Activated B cell treated with CpG ODN at 0.5 μM for 24 hours (primary cell): ENCODE data around the gene CDK14. TPM values are rescaled to one million over a fixed set of nuclear protein-coding genes. Genes with fewer than 3 reads are reported as not detected.

Experiments
- ATAC-seq: fragments of 200-7000 bp; cut with Tn5 transposase; one replicate; pipeline ENCODE4 v1.10.0; 2021; ENCODE audit warnings: low read depth, mild to moderate bottlenecking, moderate library complexity
- CTCF ChIA-PET: fragments of 350-600 bp; sonication (Branson Sonifier 250); formaldehyde crosslinking; loops from one replicate; lab custom pipeline; 2021; ENCODE audit warnings: antibody characterized with exemption; lab: Charles Lee
- POLR2A ChIA-PET: fragments of 350-600 bp; sonication (Branson Sonifier 250); formaldehyde crosslinking; loops from one replicate; lab custom pipeline; 2021; ENCODE audit warnings: antibody characterized with exemption; lab: Charles Lee
- DNase-seq: peaks from one replicate; pipeline ENCODE4 v3.0.0; 2022
- H3K27ac Mint-ChIP-seq: one replicate; pipeline ENCODE4 v1.8.0; 2020; ENCODE audit warnings: mixed read lengths
- H3K27me3 Mint-ChIP-seq: one replicate; pipeline ENCODE4 v1.8.0; 2021; ENCODE audit warnings: mixed read lengths
- H3K36me3 Mint-ChIP-seq: one replicate; pipeline ENCODE4 v1.8.0; 2021; ENCODE audit warnings: low read depth, mixed read lengths
- H3K4me1 Mint-ChIP-seq: one replicate; pipeline ENCODE4 v1.8.0; 2021; ENCODE audit warnings: mixed read lengths
- H3K4me3 Mint-ChIP-seq: one replicate; pipeline ENCODE4 v1.8.0; 2020; ENCODE audit warnings: mild to moderate bottlenecking, mixed read lengths
- H3K9me3 Mint-ChIP-seq: one replicate; pipeline ENCODE4 v1.8.0; 2020; ENCODE audit warnings: mixed read lengths
- CTCF ChIP-seq: fragments of 200-600 bp; IDR thresholded peaks from one replicate; pipeline ENCODE4 v1.8.0; 2022; ENCODE audit warnings: antibody characterized with exemption, mild to moderate bottlenecking
- intact Hi-C: fragments of 100-400 bp; cut with micrococcal nuclease; formaldehyde crosslinking; loops from one replicate; pipeline ENCODE4 v1.15.1; 2024
- total RNA-seq: library from RNA; stranded (reverse); gene quantifications from 2 replicates; pipeline ENCODE4 v1.2.3, GENCODE V29; 2022

CDK14 gene
- total RNA-seq, 1 donor from 2014 or later, result 140 TPM

GRCh38 chr7:90889210-90889609 is 293.1 kb downstream of the CDK14 start:
- no peak for ATAC-seq
- H3K27me3 Mint-ChIP-seq, result no peaks in the 10 kb centered on the region
- H3K4me1 Mint-ChIP-seq, result peaks cover 52% of the 10 kb centered on the region
- no peaks in the 10 kb centered on the region for H3K9me3 Mint-ChIP-seq
- no peak overlapping the region for H3K27ac Mint-ChIP-seq
- ChIA-PET POLR2A (no interaction called here), CTCF (no interaction called here)
- peaks cover 13% of the 10 kb centered on the region for H3K36me3 Mint-ChIP-seq
- no peak for TF ChIP-seq CTCF
- intact Hi-C loops, result no loop called here
- DNase-seq, result no peak
- no peak overlapping the region for H3K4me3 Mint-ChIP-seq

GRCh38 chr7:90889644-90890043 is 293.5 kb downstream of the CDK14 start:
- TF ChIP-seq CTCF, result no peak
- H3K4me1 Mint-ChIP-seq, result peaks cover 54% of the 10 kb centered on the region
- intact Hi-C loops, result loop anchor here (2.0 to 5.0 kb wide), 3 partner anchors 15 to 182 kb away; no protein-coding TSS in a partner anchor
- H3K27me3 Mint-ChIP-seq, result no peaks in the 10 kb centered on the region
- peaks cover 13% of the 10 kb centered on the region for H3K36me3 Mint-ChIP-seq
- POLR2A ChIA-PET, result no interaction called here
- ATAC-seq (no peak), DNase-seq (no peak)
- no peaks in the 10 kb centered on the region for H3K9me3 Mint-ChIP-seq
- H3K4me3 Mint-ChIP-seq, result no peak overlapping the region
- no peak overlapping the region for H3K27ac Mint-ChIP-seq
- CTCF ChIA-PET, result no interaction called here

GRCh38 chr7:90891529-90891928 is 295.4 kb downstream of the CDK14 start:
- DNase-seq, result no peak
- ATAC-seq, result no peak
- peaks cover 49% of the 10 kb centered on the region for H3K4me1 Mint-ChIP-seq
- H3K27me3 Mint-ChIP-seq, result no peaks in the 10 kb centered on the region
- POLR2A ChIA-PET, result no interaction called here
- CTCF ChIA-PET, result no interaction called here
- no peaks in the 10 kb centered on the region for H3K9me3 Mint-ChIP-seq
- no peak for TF ChIP-seq CTCF
- H3K36me3 Mint-ChIP-seq, result peaks cover 8% of the 10 kb centered on the region
- no peak overlapping the region for H3K4me3 Mint-ChIP-seq
- peak overlapping the region; percentile 73 for H3K27ac Mint-ChIP-seq
- intact Hi-C loops, result loop anchor here (2.0 to 5.0 kb wide), 3 partner anchors 13 to 184 kb away; no protein-coding TSS in a partner anchor

- Mint-ChIP-seq H3K9me3 (no peaks in the 10 kb centered on the region), H3K4me1 (peaks cover 49% of the 10 kb centered on the region), H3K4me3 (peak overlapping the region; percentile 8), H3K36me3 (peaks cover 8% of the 10 kb centered on the region), H3K27me3 (no peaks in the 10 kb centered on the region), H3K27ac (peak overlapping the region; percentile 73)
- TF ChIP-seq CTCF, result no peak
- DNase-seq (no peak), ATAC-seq (peak; percentile 64)
- intact Hi-C loops, result loop anchor here (2.0 to 5.0 kb wide), 3 partner anchors 21 to 185 kb away; no protein-coding TSS in a partner anchor
- ChIA-PET POLR2A (no interaction called here), CTCF (no interaction called here)
Measured at GRCh38 chr7:90892213-90892612, 296.1 kb downstream of the CDK14 start.

- POLR2A ChIA-PET, result no interaction called here
- ATAC-seq, result no peak
Measured at GRCh38 chr7:90894122-90894521, 298.0 kb downstream of the CDK14 start.

More at GRCh38 chr7:90894122-90894521, 298.0 kb downstream of the CDK14 start:
- no peak for TF ChIP-seq CTCF
- Mint-ChIP-seq H3K4me3 (no peak overlapping the region), H3K36me3 (peaks cover 7% of the 10 kb centered on the region), H3K4me1 (peaks cover 48% of the 10 kb centered on the region), H3K27ac (no peak overlapping the region), H3K27me3 (no peaks in the 10 kb centered on the region), H3K9me3 (no peaks in the 10 kb centered on the region)
- intact Hi-C loops, result loop anchor here (5.0 kb wide), 2 partner anchors 127 to 187 kb away; no protein-coding TSS in a partner anchor
- CTCF ChIA-PET, result no interaction called here
- DNase-seq, result no peak
